Measurements from ENCODE around the gene LILRB1.
"Not testable (repeated sequence)": the region's sequence is repeated elsewhere in the genome, so short reads cannot be mapped to it uniquely, and the experiment has no call there.

The LILRB1 gene

DNA sequence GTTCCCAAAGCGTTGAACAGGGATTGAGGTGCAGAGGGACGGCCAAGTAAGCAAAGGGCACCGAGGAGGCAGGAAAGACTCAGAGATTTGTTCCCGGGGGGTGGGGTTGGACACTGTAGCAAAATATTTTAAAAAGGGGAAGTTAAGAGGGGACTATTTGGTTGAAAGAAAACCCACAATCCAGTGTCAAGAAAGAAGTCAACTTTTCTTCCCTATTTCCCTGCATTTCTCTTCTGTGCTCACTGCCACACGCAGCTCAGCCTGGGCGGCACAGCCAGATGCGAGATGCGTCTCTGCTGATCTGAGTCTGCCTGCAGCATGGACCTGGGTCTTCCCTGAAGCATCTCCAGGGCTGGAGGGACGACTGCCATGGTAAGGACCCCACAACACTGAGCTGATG, at the start of gene LILRB1:
Gene LILRB1 (plus strand): TSS at position 223 of the 400 bp plus-strand sequence. CDS start 590 bp downstream, outside the sequence.
- DNase-seq = not testable (repeated sequence)

DNA sequence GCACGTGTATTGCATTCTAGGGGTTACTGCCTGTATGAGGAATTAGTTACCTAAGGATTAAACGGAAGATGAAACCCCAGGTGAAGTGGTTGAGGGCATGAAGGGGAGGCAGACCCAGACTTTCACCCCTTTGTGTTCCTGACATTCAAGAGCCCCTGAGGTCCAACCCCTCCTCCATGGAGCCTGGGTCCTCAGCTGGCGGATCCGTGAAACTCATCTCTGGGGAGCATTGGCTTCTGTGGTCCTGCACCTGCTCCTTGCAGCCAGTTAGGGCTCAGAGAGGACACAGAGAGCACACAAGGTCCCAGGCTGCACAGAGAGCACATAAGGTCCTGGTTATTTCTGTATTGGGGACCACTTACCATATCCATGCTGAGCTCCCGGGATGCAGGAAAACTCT, 43.9 kb upstream of the LILRB1 start:
- no peak for DNase-seq

DNA sequence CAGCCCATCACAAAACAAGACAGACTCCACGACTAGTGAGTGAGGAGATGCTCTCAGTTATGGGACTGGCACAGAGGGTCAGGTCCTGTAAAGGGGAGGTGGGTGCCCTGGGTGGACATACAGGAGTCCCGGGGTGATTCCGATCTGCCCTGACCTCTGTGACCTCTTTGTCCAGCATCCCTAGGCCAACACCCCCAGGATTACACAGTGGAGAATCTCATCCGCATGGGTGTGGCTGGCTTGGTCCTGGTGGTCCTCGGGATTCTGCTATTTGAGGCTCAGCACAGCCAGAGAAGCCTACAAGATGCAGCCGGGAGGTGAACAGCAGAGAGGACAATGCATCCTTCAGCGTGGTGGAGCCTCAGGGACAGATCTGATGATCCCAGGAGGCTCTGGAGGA, 43.3 kb upstream of the LILRB1 start:
- DNase-seq = no peak

- DNase-seq = not testable (repeated sequence)
Observed at GRCh38 chr19:54593445-54593844, 36.8 kb upstream of the LILRB1 start, which contains the start of gene LILRA1. TSS of gene LILRA1 (plus strand) at chr19:54593632. CDS start at chr19:54594245, 613 bp downstream.

DNA sequence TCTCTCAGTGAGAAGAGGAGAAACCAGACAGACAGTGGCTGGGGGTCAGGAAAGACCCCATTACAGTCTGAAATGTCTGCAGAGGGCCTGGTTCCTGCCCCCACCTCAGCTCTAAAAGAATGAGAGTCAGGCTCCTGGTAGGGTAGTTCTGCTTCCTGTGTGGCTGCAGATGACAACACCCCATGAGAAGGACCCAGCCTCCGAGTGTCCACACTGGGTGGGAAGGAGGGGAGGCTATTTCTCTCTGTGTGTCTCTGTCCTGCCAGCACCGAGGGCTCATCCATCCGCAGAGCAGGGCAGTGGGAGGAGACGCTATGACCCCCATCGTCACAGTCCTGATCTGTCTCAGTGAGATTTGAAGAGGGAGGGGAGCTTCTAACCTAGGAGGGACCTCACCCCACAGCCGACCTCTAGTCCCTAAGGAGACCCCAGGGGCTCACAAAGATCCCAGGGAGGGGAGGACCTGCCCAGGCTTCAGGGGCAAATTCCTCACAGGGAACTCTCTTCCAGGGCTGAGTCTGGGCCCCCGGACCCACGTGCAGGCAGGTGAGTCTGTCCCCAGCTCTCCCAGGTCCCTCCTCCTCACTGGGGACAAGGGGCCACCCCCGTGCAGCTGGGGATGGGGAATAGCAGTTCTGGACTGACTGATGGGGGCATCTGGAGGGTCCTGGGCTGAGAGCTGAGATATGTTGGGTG, 36.2 kb upstream of the LILRB1 start:
- not testable (repeated sequence) for DNase-seq

- DNase-seq = no peak
Observed at GRCh38 chr19:54594737-54595136, 35.5 kb upstream of the LILRB1 start.

DNA sequence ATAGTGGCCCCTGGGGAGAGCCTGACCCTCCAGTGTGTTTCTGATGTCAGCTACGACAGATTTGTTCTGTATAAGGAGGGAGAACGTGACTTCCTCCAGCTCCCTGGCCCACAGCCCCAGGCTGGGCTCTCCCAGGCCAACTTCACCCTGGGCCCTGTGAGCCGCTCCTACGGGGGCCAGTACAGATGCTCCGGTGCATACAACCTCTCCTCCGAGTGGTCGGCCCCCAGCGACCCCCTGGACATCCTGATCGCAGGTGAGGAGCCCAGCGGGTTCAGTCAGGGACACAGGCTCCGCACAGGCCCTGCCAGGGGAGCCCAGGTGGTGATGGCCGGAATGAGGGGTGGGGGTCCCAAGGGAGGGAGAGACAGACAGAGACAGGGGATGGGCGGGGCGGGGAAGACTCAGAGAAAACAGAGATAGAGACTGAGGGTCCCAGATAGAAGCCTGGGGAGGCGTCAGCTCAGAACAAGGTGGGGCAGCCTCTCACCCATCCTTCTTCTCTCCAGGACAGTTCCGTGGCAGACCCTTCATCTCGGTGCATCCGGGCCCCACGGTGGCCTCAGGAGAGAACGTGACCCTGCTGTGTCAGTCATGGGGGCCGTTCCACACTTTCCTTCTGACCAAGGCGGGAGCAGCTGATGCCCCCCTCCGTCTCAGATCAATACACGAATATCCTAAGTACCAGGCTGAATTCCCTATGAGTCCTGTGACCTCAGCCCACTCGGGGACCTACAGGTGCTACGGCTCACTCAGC, 34.4 kb upstream of the LILRB1 start:
- DNase-seq = not testable (repeated sequence)

- DNase-seq = no peak
Observed at GRCh38 chr19:54600212-54600611, 30.1 kb upstream of the LILRB1 start.

DNA sequence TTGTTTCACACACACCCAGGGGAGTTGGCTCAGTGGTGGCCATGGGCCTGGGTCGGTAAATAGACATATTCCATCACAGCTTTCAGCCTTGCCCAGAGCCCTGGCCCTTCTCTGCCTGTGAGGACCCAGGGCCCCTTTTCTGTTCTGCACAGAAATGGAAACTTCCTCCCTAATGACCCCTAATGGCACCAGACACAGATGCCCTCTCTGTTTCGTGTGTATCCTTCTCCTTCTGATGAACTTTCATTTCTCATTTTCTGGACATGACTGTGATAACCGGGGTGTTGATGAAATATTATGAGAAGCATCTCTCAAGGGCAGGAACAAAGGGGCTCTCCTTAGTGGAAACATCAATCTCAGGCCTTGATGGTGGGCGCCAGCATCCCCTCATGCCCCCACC, 24.1 kb upstream of the LILRB1 start:
- no peak for DNase-seq

- DNase-seq = no peak
Observed at GRCh38 chr19:54606891-54607784, 23.1 kb upstream of the LILRB1 start.

DNA sequence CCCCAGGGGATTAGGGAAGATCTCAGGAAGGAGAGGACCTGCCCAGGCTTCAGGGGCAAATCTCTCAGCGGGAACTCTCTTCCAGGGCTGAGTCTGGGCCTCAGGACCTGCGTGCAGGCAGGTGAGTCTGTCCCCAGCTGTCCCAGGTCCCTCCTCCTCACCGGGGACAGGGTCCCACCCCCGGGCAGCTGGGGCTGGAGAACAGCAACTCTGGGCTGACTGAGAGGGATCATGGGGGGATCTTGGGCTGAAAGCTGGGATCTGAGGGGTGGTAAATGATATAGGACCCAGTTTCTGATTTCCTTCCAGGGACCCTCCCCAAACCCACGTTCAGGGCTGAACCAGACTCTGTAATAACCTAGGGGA, 22.5 kb upstream of the LILRB1 start:
- DNase-seq = no peak

DNA sequence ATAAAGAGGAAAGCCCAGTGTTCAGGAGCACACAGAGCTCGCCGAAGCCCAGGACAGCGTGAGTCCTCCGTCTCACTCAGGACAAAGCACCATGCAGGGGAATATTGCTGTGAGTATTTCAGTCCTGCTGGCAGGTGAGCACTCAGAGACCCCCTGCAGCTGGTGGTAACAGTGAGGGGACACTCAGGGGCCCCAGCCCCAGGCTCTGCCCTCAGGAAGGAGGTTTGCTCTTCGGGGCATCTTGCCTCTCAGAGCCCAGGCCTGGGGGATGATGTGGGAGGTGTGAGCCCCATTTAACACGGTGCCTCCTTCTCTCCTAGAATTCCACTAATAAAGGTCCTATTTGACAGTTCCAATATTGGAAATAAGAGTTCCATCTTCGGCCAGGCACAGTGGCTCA, 22.1 kb upstream of the LILRB1 start:
- DNase-seq = no peak

- no peak for DNase-seq
Observed at GRCh38 chr19:54608792-54609191, 21.5 kb upstream of the LILRB1 start.

GRCh38 chr19:54609356-54609791, 20.9 kb upstream of the LILRB1 start:
- DNase-seq = no peak

- DNase-seq = no peak
Observed at GRCh38 chr19:54612428-54612827, 17.9 kb upstream of the LILRB1 start.

GRCh38 chr19:54614726-54615125, 15.6 kb upstream of the LILRB1 start:
- no peak for DNase-seq

- DNase-seq = no peak
Observed at GRCh38 chr19:54616057-54616456, 14.2 kb upstream of the LILRB1 start.

DNA sequence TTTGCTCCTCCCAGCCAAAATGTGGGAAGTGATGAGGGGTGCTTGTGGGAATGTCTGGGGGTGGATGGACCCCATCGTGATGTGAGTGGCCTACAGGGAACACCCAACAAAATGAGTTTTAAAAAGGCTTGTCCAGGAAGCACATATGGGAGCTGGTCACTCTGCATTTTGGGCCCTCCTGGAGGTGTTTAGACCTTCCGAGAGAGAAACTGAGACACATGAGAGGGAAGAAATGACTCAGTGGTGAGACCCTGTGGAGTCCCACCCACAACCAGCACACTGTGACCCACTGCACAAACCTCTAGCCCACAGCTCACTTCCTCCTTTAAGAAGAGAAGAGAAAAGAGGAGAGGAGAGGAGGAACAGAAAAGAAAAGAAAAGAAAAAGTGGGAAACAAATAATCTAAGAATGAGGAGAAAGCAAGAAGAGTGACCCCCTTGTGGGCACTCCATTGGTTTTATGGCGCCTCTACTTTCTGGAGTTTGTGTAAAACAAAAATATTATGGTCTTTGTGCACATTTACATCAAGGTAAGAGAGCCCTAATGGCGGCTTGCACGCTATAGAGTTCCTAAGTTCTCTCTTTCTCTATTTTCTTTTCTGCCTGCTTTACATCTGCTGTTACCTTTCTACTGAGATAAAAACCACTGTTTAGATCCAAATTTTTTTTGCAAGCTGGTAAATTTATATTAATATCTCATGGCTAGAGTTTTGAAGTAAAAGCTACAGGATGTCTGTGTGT, 13.3 kb upstream of the LILRB1 start:
- no peak for DNase-seq

DNA sequence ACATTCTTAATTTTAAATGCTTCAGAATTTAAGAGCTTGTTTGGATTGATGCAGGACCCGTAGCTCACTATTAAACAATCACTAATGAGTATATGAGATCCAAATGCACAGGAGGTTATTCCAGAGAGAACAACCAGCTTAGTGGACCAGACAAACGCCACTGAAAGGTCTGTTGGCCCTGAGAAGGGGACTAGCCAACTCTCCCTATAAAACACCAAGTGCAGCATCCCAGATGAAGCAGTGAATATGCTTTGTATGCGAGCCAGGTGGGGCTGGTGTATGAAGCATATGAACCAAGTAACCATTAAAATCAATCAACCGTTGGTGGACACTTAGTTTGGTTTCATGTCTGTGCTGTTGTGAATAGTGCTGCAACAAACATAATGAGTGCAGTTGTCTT, 9.8 kb upstream of the LILRB1 start:
- no peak for DNase-seq

- DNase-seq = no peak
Observed at GRCh38 chr19:54622431-54622830, 7.9 kb upstream of the LILRB1 start.

DNA sequence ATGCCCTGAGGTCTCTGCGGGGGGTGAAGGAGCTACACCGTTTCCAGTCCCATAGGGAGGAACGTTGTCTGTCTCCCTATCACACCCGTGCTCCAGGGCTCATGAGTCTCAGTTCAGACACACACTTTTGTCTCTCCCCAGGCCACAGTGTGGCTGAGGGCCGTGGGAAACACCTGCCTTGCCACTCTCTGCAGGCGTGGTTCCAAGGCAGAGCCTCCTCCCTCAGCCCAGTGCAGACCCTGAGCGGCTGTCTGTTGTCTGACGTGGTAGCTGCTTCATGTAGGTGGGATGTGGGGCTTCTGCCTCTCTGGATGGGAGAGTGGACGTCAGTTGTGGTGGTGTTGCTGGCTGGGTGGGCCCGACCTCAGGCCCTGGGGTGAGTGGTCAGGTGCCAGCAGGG, 6.0 kb upstream of the LILRB1 start:
- DNase-seq = not testable (repeated sequence)

DNA sequence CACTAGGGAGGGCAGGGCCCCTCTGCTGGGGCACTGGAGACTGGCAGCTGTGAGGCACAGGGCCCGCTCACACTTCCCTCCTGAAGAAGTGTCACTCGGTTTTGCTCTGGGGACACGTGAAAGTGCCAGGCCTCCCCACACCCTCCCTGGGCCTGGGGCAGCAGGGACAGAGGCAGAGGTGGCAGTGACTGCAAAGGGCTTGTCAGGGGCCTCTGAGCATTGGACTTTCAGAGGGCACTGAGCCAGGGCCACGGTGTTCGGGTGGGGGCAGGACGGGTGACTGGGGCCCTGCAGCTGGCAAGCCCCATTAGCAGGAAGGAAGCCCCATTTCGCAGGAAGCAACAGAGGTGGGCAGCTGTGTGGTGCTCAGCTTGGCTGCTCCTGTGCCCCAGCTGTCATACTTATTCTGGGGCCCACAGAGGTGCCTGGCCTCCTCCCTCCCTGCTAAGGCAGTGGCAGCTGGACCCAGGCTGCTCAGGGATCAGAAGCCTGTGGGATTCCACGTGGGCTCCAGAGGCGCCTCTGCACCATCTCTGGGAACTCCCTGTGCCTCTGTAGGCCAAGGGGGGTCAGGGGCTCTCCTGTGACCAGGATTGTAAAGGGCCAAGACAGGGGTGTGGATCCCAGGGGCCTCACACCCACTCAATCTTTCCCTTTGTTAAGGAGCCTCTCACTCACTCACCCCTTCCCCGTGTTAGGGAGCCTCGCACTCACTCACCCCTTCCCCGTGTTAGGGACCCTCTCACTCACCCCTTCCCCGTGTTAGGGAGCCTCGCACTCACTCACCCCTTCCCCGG, 5.2 kb upstream of the LILRB1 start:
- not testable (repeated sequence) for DNase-seq
